Measurements from ENCODE around the gene FIBCD1. TPM values are rescaled to one million over a fixed set of nuclear protein-coding genes. Genes with fewer than 3 reads are reported as not detected.

FIBCD1 gene
- total RNA-seq, 1 experiment from 2014 or later, result 7.1 TPM

DNA sequence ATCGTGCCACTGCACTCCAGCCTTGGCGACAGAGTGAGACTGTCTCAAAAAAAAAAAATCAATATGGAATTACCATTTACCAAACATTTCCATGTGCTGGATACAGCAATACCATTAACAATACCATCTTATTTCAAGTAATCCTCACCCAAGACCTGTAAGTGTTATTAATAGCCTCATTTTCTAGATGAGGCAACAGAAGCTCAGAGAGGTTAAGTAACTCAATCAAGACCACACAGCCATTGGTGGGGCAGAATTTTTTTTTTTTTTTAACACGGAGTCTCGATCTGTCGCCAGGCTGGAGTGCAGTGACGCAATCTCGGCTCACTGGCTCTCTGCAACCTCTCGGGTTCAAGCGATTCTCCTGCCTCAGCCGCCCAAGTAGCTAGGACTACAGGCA is 3.6 kb upstream of the FIBCD1 start:
- no peak overlapping the region for H3K14ac ChIP-seq (ENCODE audit: insufficient read depth, low read length)
- H3K27me3 Mint-ChIP-seq (ENCODE audit: low read depth), result peaks cover 50% of the 10 kb centered on the region
- H3K9me3 Mint-ChIP-seq, result no peaks in the 10 kb centered on the region; a peak in 1 of 5 replicates
- no peak overlapping the region for H3K4me2 ChIP-seq (ENCODE audit: insufficient read depth, insufficient read length, low read length)
- H3K4ac ChIP-seq (ENCODE audit: low read depth, low read length), result no peak overlapping the region
- no CpG with 5 or more reads among the region's 10 CpGs for WGBS (ENCODE audit: extremely low coverage, insufficient read length, low lambda C conversion rate)
- H2AFZ ChIP-seq (ENCODE audit: low read length), result no peak overlapping the region
- peaks cover 12 to 24% of the 10 kb centered on the region in 2 experiments for H3K4me1 Mint-ChIP-seq
- no peak overlapping the region for H2BK20ac ChIP-seq (ENCODE audit: low read depth, low read length, poor library complexity, severe bottlenecking)
- H3K18ac ChIP-seq (ENCODE audit: insufficient read length, low read depth, low read length), result no peak overlapping the region
- no peaks in the 10 kb centered on the region for H4K20me1 ChIP-seq (ENCODE audit: control insufficient read depth, insufficient read depth, insufficient read length)
- no peak overlapping the region for H3K56ac ChIP-seq (ENCODE audit: insufficient read length, low read depth, low read length)
- no peak overlapping the region for H2AK5ac ChIP-seq (ENCODE audit: insufficient read length, low read length)
- no peaks in the 10 kb centered on the region for H3K9me3 ChIP-seq (ENCODE audit: control insufficient read depth, low read depth, low read length)
- no peak overlapping the region for H3K27ac Mint-ChIP-seq
- H4K5ac ChIP-seq (ENCODE audit: insufficient read length, low read depth, low read length), result no peak overlapping the region
- no peak for DNase-seq
- H2BK15ac ChIP-seq (ENCODE audit: low read depth, low read length), result no peak overlapping the region
- H3K23ac ChIP-seq (ENCODE audit: insufficient read length, low read depth, low read length), result no peak overlapping the region
- H2BK120ac ChIP-seq (ENCODE audit: low read depth, low read length, poor library complexity, severe bottlenecking), result no peak overlapping the region
- no peak overlapping the region for H3K9ac ChIP-seq (ENCODE audit: extremely low read depth, insufficient read length, low read length)
- peaks cover 12% of the 10 kb centered on the region; the same call in 1 of the 2 replicates for H3K27me3 ChIP-seq (ENCODE audit: insufficient read depth, low read length)
- H3K4me1 ChIP-seq (ENCODE audit: insufficient read depth, low read length), result no peaks in the 10 kb centered on the region
- H3K4me3 Mint-ChIP-seq, result no peak overlapping the region
- no peak overlapping the region for H4K91ac ChIP-seq (ENCODE audit: insufficient read length, low read depth, low read length)
- no peaks in the 10 kb centered on the region for H3K36me3 Mint-ChIP-seq (ENCODE audit: insufficient read depth in 1 of 3, low read depth in 3 of 3)
- H3K27ac ChIP-seq (ENCODE audit: insufficient read length, low read depth, low read length), result no peak overlapping the region
- no peak overlapping the region for H2BK5ac ChIP-seq (ENCODE audit: insufficient read length, low read length)
- no peaks in the 10 kb centered on the region for H3K79me1 ChIP-seq (ENCODE audit: insufficient read depth, low read depth, low read length, poor library complexity, severe bottlenecking)
- H3K79me2 ChIP-seq (ENCODE audit: insufficient read depth, low read length), result no peaks in the 10 kb centered on the region
- H2BK12ac ChIP-seq (ENCODE audit: insufficient read length, low read depth, low read length), result no peak overlapping the region
- H3K23me2 ChIP-seq (ENCODE audit: insufficient read length, low read depth, low read length, poor library complexity, severe bottlenecking), result peaks cover 14% of the 10 kb centered on the region
- H3T11ph ChIP-seq (ENCODE audit: low read length), result no peak overlapping the region
- H4K8ac ChIP-seq (replicated peaks; ENCODE audit: insufficient read length, low read depth, low read length), result no peak overlapping the region
- TF ChIP-seq, protein P1, sequence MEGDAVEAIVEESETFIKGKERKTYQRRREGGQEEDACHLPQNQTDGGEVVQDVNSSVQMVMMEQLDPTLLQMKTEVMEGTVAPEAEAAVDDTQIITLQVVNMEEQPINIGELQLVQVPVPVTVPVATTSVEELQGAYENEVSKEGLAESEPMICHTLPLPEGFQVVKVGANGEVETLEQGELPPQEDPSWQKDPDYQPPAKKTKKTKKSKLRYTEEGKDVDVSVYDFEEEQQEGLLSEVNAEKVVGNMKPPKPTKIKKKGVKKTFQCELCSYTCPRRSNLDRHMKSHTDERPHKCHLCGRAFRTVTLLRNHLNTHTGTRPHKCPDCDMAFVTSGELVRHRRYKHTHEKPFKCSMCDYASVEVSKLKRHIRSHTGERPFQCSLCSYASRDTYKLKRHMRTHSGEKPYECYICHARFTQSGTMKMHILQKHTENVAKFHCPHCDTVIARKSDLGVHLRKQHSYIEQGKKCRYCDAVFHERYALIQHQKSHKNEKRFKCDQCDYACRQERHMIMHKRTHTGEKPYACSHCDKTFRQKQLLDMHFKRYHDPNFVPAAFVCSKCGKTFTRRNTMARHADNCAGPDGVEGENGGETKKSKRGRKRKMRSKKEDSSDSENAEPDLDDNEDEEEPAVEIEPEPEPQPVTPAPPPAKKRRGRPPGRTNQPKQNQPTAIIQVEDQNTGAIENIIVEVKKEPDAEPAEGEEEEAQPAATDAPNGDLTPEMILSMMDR (conservative IDR thresholded peaks at IDR 0.05), result no peak

Measured in H9 (cell line).